ENCODE data around the gene IGF2.

DNA sequence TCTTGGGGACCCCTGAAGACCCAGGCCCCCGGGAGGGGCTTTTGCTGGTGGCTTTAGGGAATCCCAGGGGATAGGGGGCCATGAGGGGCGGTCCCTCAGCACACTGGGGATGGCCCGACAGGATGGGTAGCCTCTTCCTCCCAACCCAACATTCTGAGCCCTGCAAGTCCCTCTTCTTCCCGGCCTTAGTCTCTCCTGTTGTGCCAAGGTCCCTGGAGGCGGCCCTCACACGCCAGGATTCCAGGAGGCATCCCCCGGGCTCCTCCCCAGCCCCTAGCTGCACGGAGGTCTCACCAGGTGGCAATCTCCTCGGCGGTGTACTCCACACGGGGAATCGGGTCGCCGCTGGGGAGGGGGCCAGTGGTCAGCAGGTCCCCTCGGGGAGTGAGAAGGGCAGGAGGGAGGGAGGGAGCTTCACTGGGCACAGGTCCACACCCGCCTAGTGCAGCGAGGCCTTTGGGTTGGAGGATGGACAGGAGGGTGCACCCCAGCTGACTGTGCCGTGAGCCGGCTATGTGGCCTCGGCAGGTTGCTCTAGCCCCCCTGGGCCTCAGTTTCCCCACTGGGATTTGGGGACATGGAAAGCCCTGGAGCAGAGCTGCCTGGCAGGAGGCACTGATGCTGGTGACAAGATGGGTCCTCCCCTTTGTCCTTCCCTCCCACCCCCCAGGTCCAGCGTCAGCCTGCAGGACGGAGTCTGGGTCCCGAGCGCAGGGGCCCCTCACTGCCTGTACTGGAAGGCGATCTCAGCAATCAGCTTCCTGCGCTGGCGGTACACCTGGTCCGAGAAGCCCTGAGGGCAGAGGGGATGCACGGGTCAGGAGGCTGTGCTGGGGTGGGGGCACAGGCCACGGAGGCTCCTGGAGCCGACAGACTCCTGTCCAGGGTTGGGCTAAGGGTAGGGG is 28.2 kb upstream of the IGF2 start:
- TF ChIP-seq SUZ12 (IDR thresholded peaks at IDR 0.05; ENCODE audit: unreplicated experiment), result no peak
- no peak for TF ChIP-seq ESRRA (IDR thresholded peaks at IDR 0.05; ENCODE audit: low read length)
- TF ChIP-seq CTCF (IDR thresholded peaks at IDR 0.05 in 2 of 3, conservative IDR thresholded peaks at IDR 0.05 in 1 of 3; ENCODE audit: control insufficient read depth in 2 of 3, extremely low read depth in 1 of 3, insufficient read depth in 1 of 3, low read depth in 3 of 3, low read length in 3 of 3), result no peak
- no peak for TF ChIP-seq TAF1 (IDR thresholded peaks at IDR 0.05; ENCODE audit: borderline replicate concordance, low read depth, low read length)
- TF ChIP-seq CBX5 (IDR thresholded peaks at IDR 0.05; ENCODE audit: low read depth), result no peak

All from GM12878 (cell line).